ENCODE results near the gene PLK2. TPM values are rescaled to one million over a fixed set of nuclear protein-coding genes. Genes with fewer than 3 reads are reported as not detected.
A peak's percentile ranks its signal among the peaks of the same experiment; 100 is the strongest.

PLK2 gene
- total and polyA plus RNA-seq, 2 of the 8 experiments (the other 6 are each of a cell fraction or from before 2014, with no cell fraction given) = 5.8 to 20.6 TPM

GRCh38 chr5:58460002-58460731 is at the start of gene PLK2 (continued):
- TF ChIP-seq PHF8 (conservative IDR thresholded peaks at IDR 0.05; ENCODE audit: low read depth, low read length) (no peak; the same call in 1 of the 2 replicates), SP1 (IDR thresholded peaks at IDR 0.05; ENCODE audit: low read depth, low read length) (peak; percentile 72; the same call in 1 of the 2 replicates), TAF1 (IDR thresholded peaks at IDR 0.05; ENCODE audit: low read depth, low read length) (peak; percentile 93), TEAD4 (IDR thresholded peaks at IDR 0.05; ENCODE audit: low read depth, low read length) (no peak), TAF7 (optimal IDR thresholded peaks at IDR 0.05; ENCODE audit: borderline replicate concordance, low read depth, low read length) (peak; percentile 93), TBP (IDR thresholded peaks at IDR 0.05; ENCODE audit: low read depth, low read length) (peak; percentile 96), CEBPB (IDR thresholded peaks at IDR 0.05; ENCODE audit: low read depth, low read length) (no peak), RAD21 (IDR thresholded peaks at IDR 0.05 in 1 of 2, conservative IDR thresholded peaks at IDR 0.05 in 1 of 2; ENCODE audit: low read depth in 2 of 2, low read length in 2 of 2) (peak; percentile 21 to 47; a peak in 3 of 4 replicates), EGR1 (IDR thresholded peaks at IDR 0.05; ENCODE audit: borderline replicate concordance, low read depth, low read length) (peak; percentile 51; the same call in 1 of the 2 replicates), RBBP5 (IDR thresholded peaks at IDR 0.05; ENCODE audit: borderline replicate concordance, low read depth, low read length) (peak; percentile 83; the same call in 1 of the 2 replicates), MAX (IDR thresholded peaks at IDR 0.05) (peak; percentile 46), ASH2L (IDR thresholded peaks at IDR 0.05; ENCODE audit: low read length) (peak; percentile 73), ATF3 (IDR thresholded peaks at IDR 0.05; ENCODE audit: insufficient read depth, low read depth, low read length) (no peak), BCL11A (IDR thresholded peaks at IDR 0.05; ENCODE audit: low read depth in 2 of 2, low read length in 2 of 2) (no peak), HDAC2 (IDR thresholded peaks at IDR 0.05; ENCODE audit: borderline replicate concordance in 1 of 2, low read depth in 2 of 2, low read length in 2 of 2) (peak in 1 of 2 experiments; percentile 13; a peak in 1 of 4 replicates), SIN3A (conservative IDR thresholded peaks at IDR 0.05 in 1 of 2, IDR thresholded peaks at IDR 0.05 in 1 of 2; ENCODE audit: low read depth in 1 of 2, low read length in 2 of 2) (no peak), POLR2A (IDR thresholded peaks at IDR 0.05; ENCODE audit: control extremely low read depth in 1 of 2, low read depth in 2 of 2, low read length in 2 of 2) (peak; percentile 95 to 96)
- TF ChIP-seq, protein P1, sequence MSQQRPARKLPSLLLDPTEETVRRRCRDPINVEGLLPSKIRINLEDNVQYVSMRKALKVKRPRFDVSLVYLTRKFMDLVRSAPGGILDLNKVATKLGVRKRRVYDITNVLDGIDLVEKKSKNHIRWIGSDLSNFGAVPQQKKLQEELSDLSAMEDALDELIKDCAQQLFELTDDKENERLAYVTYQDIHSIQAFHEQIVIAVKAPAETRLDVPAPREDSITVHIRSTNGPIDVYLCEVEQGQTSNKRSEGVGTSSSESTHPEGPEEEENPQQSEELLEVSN (IDR thresholded peaks at IDR 0.05) = peak; percentile 47; the same call in 1 of the 2 replicates
- TF ChIP-seq, protein P2, sequence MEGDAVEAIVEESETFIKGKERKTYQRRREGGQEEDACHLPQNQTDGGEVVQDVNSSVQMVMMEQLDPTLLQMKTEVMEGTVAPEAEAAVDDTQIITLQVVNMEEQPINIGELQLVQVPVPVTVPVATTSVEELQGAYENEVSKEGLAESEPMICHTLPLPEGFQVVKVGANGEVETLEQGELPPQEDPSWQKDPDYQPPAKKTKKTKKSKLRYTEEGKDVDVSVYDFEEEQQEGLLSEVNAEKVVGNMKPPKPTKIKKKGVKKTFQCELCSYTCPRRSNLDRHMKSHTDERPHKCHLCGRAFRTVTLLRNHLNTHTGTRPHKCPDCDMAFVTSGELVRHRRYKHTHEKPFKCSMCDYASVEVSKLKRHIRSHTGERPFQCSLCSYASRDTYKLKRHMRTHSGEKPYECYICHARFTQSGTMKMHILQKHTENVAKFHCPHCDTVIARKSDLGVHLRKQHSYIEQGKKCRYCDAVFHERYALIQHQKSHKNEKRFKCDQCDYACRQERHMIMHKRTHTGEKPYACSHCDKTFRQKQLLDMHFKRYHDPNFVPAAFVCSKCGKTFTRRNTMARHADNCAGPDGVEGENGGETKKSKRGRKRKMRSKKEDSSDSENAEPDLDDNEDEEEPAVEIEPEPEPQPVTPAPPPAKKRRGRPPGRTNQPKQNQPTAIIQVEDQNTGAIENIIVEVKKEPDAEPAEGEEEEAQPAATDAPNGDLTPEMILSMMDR (IDR thresholded peaks at IDR 0.05; ENCODE audit: control extremely low read depth in 1 of 3, insufficient read depth in 1 of 3, low read depth in 1 of 3, low read length in 3 of 3) = peak; percentile 31 to 56 (median 42)
